ENCODE results near the gene GNAZ. TPM values are rescaled to one million over a fixed set of nuclear protein-coding genes. Genes with fewer than 3 reads are reported as not detected.

The GNAZ gene
- polyA plus RNA-seq, 1 donor from 2014 or later = 52.0 TPM

GRCh38 chr22:23054531-23055257 lies 15.6 kb upstream of the GNAZ start:
- H3K36me3 ChIP-seq (ENCODE audit: insufficient read depth, low read length) = no peaks in the 10 kb centered on the region
- H3K9me2 ChIP-seq (ENCODE audit: insufficient read depth, low read length) = no peaks in the 10 kb centered on the region
- no peak overlapping the region for H3K4me2 ChIP-seq (ENCODE audit: low read length)
- H3K4me3 ChIP-seq (ENCODE audit: low read length) = no peak overlapping the region
- TF ChIP-seq REST (IDR thresholded peaks at IDR 0.05; ENCODE audit: borderline replicate concordance) (no peak), MXI1 (conservative IDR thresholded peaks at IDR 0.05; ENCODE audit: poor library complexity, severe bottlenecking) (no peak)
- no peaks in the 10 kb centered on the region for H4K20me1 ChIP-seq (ENCODE audit: insufficient read depth)
- H2AFZ ChIP-seq (ENCODE audit: low read depth, low read length) = no peak overlapping the region
- no peak overlapping the region for H3K27ac ChIP-seq (ENCODE audit: low read length)
- no peaks in the 10 kb centered on the region for H3F3A ChIP-seq (ENCODE audit: insufficient read depth, low read length, poor library complexity, severe bottlenecking)
- no peaks in the 10 kb centered on the region for H3K79me2 ChIP-seq (replicated peaks; ENCODE audit: insufficient read depth, low read length)
- H3K9me3 ChIP-seq (ENCODE audit: low read length) = no peaks in the 10 kb centered on the region
- H3K27me3 ChIP-seq (ENCODE audit: insufficient read depth, low read depth, low read length) = no peaks in the 10 kb centered on the region
- no peak overlapping the region for H3K9ac ChIP-seq (ENCODE audit: low read length)

- no peak overlapping the region for H3K9ac ChIP-seq (ENCODE audit: low read length)
- H2AFZ ChIP-seq (ENCODE audit: low read depth, low read length) = no peak overlapping the region
- H3K79me2 ChIP-seq (replicated peaks; ENCODE audit: insufficient read depth, low read length) = no peaks in the 10 kb centered on the region
- H3K36me3 ChIP-seq (ENCODE audit: insufficient read depth, low read length) = no peaks in the 10 kb centered on the region
- H3K4me2 ChIP-seq (ENCODE audit: low read length) = no peak overlapping the region
- H3K9me2 ChIP-seq (ENCODE audit: insufficient read depth, low read length) = no peaks in the 10 kb centered on the region
- H3K4me3 ChIP-seq (ENCODE audit: low read length) = no peak overlapping the region
- H3K27me3 ChIP-seq (ENCODE audit: insufficient read depth, low read depth, low read length) = no peaks in the 10 kb centered on the region
- H3K9me3 ChIP-seq (ENCODE audit: low read length) = no peaks in the 10 kb centered on the region
- TF ChIP-seq MXI1 (conservative IDR thresholded peaks at IDR 0.05; ENCODE audit: poor library complexity, severe bottlenecking) (no peak), CTCF (IDR thresholded peaks at IDR 0.05; ENCODE audit: poor library complexity, severe bottlenecking) (no peak), REST (IDR thresholded peaks at IDR 0.05; ENCODE audit: borderline replicate concordance) (no peak), EZH2 (IDR thresholded peaks at IDR 0.05; ENCODE audit: borderline replicate concordance, insufficient read depth, low read length, poor library complexity, severe bottlenecking) (no peak), EP300 (conservative IDR thresholded peaks at IDR 0.05; ENCODE audit: poor library complexity, severe bottlenecking) (no peak), SMC3 (conservative IDR thresholded peaks at IDR 0.05; ENCODE audit: poor library complexity) (no peak), POLR2AphosphoS5 (IDR thresholded peaks at IDR 0.05) (no peak), RAD21 (conservative IDR thresholded peaks at IDR 0.05) (no peak), TAF1 (IDR thresholded peaks at IDR 0.05; ENCODE audit: low read depth) (no peak)
- no peaks in the 10 kb centered on the region for H3F3A ChIP-seq (ENCODE audit: insufficient read depth, low read length, poor library complexity, severe bottlenecking)
- H3K27ac ChIP-seq (ENCODE audit: low read length) = no peak overlapping the region
- no peaks in the 10 kb centered on the region for H4K20me1 ChIP-seq (ENCODE audit: insufficient read depth)
Measured at GRCh38 chr22:23055449-23056179, 14.7 kb upstream of the GNAZ start.
